Liver (tissue), 9 donors: Measurements from ENCODE around the gene COQ8B. TPM values are rescaled to one million over a fixed set of nuclear protein-coding genes. Genes with fewer than 3 reads are reported as not detected.

Experiments used
- DNase-seq: peaks from one replicate; pipeline ENCODE4 v3.0.0-alpha.2; 2017; ENCODE audit warnings: low spot score
- H3K27ac ChIP-seq, 2 donors: one replicate each; pipeline ENCODE4 v1.7.0; 2013; ENCODE audit warnings: inconsistent platforms in 2 of 2, low read length in 2 of 2, control low read depth in 1 of 2, low read depth in 1 of 2, mild to moderate bottlenecking in 1 of 2
- H3K27me3 ChIP-seq, 4 donors: one replicate each; pipeline versions ENCODE4 v1.6.1 to v1.7.0; 2013; ENCODE audit warnings: low read length in 3 of 4, inconsistent platforms in 1 of 4, mild to moderate bottlenecking in 1 of 4, moderate library complexity in 1 of 4; ENCODE audit not compliant: control insufficient read depth in 4 of 4, insufficient read depth in 4 of 4
- H3K36me3 ChIP-seq, 4 donors: one replicate each; pipeline versions ENCODE4 v1.6.1 to v1.7.0; 2013; ENCODE audit warnings: low read length in 3 of 4, mild to moderate bottlenecking in 3 of 4, low read depth in 1 of 4, moderate library complexity in 1 of 4; ENCODE audit not compliant: control insufficient read depth in 4 of 4, insufficient read depth in 3 of 4
- H3K4me1 ChIP-seq, 4 donors: one replicate each; pipeline versions ENCODE4 v1.6.1 to v1.7.0; 2013; ENCODE audit warnings: low read length in 3 of 4, mild to moderate bottlenecking in 3 of 4, moderate library complexity in 1 of 4; ENCODE audit not compliant: control insufficient read depth in 4 of 4, insufficient read depth in 4 of 4
- H3K4me3 ChIP-seq, 3 donors: one replicate each; pipeline versions ENCODE4 v1.6.1 to v1.7.0; 2013; ENCODE audit warnings: low read length in 3 of 3, control low read depth in 1 of 3, low read depth in 1 of 3, mild to moderate bottlenecking in 1 of 3
- H3K9ac ChIP-seq, 2 donors: one replicate each; pipeline ENCODE4 v1.7.0; 2013; ENCODE audit warnings: low read length in 2 of 2, mild to moderate bottlenecking in 2 of 2, moderate library complexity in 2 of 2, control low read depth in 1 of 2, low read depth in 1 of 2
- H3K9me3 ChIP-seq, 4 donors: one replicate each; pipeline versions ENCODE4 v1.6.1 to v1.7.0; 2013; ENCODE audit warnings: low read length in 3 of 4; ENCODE audit not compliant: control insufficient read depth in 4 of 4
- GABPA ChIP-seq, 2 donors: IDR thresholded peaks in 1 of 2; conservative IDR thresholded peaks in 1 of 2; 2 replicates each; pipeline ENCODE4 v1.6.1; 2016; ENCODE audit warnings: antibody characterized with exemption in 2 of 2, mild to moderate bottlenecking in 1 of 2, moderate library complexity in 1 of 2
- HNF4A ChIP-seq, 2 donors: conservative IDR thresholded peaks; 2 replicates each; pipeline ENCODE4 v1.6.1; 2016; ENCODE audit warnings: antibody characterized with exemption in 2 of 2, mild to moderate bottlenecking in 2 of 2
- RAD21 ChIP-seq, 2 donors: IDR thresholded peaks; 2 replicates each; pipeline ENCODE4 v1.6.1; 2016; ENCODE audit warnings: antibody characterized with exemption in 2 of 2, mild to moderate bottlenecking in 2 of 2
- RXRA ChIP-seq, 2 donors: IDR thresholded peaks; 2 replicates each; pipeline ENCODE4 v1.6.1; 2017 to 2018; ENCODE audit warnings: antibody characterized with exemption in 2 of 2, mild to moderate bottlenecking in 1 of 2
- YY1 ChIP-seq: IDR thresholded peaks from 2 replicates; pipeline ENCODE4 v1.6.1; 2016; ENCODE audit warnings: antibody characterized with exemption, mild to moderate bottlenecking
- WGBS: extraction: QIAGEN DNeasy Blood & Tissue Kit; methylation state at CpG from one replicate; pipeline ENCODE4 v1.1.7; 2013; 5-methylcytosine and 5-hydroxymethylcytosine counted together
- polyA plus RNA-seq, 2 donors: library from polyadenylated mRNA; stranded (reverse) in 1 of 2; unstranded in 1 of 2; fragments of 200-250 nt in 1 of 2; fragments of >200 nt in 1 of 2; fragmentation: Nextera tagmentation in 1 of 2; extraction: Ambion mirVana in 1 of 2; gene quantifications; one replicate each; pipeline versions ENCODE4 v1.2.1 to v1.2.3, GENCODE V29; 2013 to 2015
- total RNA-seq, 2 donors: library from RNA; depleted of rRNA; stranded (reverse); fragments of >200 nt; gene quantifications; one replicate each; pipeline ENCODE4 v1.2.3, GENCODE V29; 2014
- TF ChIP-seq, protein P1 (sequence below): IDR thresholded peaks from 2 replicates; pipeline ENCODE4 v1.6.1; 2016; ENCODE audit warnings: antibody characterized with exemption, mild to moderate bottlenecking
- TF ChIP-seq, protein P2 (sequence below): IDR thresholded peaks from 2 replicates; pipeline ENCODE4 v1.6.1; 2016; ENCODE audit warnings: antibody characterized with exemption
- TF ChIP-seq, protein P3 (sequence below): IDR thresholded peaks from 2 replicates; pipeline ENCODE4 v1.6.1; 2016; ENCODE audit warnings: antibody characterized with exemption
- TF ChIP-seq, protein P4 (sequence below): fragments of 150-350 bp; IDR thresholded peaks from 2 replicates; pipeline ENCODE4 v1.5.1; 2017; ENCODE audit warnings: improper control_type of control experiment, low read depth, low read length; ENCODE audit not compliant: missing input control
- TF ChIP-seq, protein P5 (sequence below): IDR thresholded peaks from 2 replicates; pipeline ENCODE4 v1.6.1; 2016; ENCODE audit warnings: antibody characterized with exemption
- donor health status: healthy.
- donor health status: healthy.
- donor health status: healthy.
- donor health status: healthy.
- donor health status: healthy.

Gene COQ8B
- total and polyA plus RNA-seq, 4 donors: 6.4 to 30.6 (median 19.9) TPM

DNA sequence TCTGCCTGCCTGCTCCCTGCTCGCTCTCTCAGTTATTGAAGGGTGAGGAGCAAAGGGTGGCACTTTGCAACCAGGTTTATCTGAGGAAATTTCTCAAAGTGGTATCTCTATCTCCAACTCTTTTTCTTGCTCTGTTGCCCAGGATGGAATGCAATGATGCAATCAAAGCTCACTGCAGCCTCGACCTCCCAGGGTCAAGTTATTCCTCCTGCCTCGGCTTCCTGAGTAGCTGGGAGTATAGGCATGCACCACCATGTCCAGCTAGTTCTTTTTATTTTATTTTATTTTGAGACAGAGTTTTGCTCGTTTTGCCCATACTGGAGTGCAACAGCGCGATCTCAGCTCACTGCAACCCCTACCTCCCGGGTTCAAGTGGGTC is 28.7 kb upstream of the COQ8B start (continued):
- TF ChIP-seq, protein P1, sequence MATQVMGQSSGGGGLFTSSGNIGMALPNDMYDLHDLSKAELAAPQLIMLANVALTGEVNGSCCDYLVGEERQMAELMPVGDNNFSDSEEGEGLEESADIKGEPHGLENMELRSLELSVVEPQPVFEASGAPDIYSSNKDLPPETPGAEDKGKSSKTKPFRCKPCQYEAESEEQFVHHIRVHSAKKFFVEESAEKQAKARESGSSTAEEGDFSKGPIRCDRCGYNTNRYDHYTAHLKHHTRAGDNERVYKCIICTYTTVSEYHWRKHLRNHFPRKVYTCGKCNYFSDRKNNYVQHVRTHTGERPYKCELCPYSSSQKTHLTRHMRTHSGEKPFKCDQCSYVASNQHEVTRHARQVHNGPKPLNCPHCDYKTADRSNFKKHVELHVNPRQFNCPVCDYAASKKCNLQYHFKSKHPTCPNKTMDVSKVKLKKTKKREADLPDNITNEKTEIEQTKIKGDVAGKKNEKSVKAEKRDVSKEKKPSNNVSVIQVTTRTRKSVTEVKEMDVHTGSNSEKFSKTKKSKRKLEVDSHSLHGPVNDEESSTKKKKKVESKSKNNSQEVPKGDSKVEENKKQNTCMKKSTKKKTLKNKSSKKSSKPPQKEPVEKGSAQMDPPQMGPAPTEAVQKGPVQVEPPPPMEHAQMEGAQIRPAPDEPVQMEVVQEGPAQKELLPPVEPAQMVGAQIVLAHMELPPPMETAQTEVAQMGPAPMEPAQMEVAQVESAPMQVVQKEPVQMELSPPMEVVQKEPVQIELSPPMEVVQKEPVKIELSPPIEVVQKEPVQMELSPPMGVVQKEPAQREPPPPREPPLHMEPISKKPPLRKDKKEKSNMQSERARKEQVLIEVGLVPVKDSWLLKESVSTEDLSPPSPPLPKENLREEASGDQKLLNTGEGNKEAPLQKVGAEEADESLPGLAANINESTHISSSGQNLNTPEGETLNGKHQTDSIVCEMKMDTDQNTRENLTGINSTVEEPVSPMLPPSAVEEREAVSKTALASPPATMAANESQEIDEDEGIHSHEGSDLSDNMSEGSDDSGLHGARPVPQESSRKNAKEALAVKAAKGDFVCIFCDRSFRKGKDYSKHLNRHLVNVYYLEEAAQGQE: no peak
- TF ChIP-seq YY1: no peak
- TF ChIP-seq, protein P2, sequence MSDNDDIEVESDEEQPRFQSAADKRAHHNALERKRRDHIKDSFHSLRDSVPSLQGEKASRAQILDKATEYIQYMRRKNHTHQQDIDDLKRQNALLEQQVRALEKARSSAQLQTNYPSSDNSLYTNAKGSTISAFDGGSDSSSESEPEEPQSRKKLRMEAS: no peak

DNA sequence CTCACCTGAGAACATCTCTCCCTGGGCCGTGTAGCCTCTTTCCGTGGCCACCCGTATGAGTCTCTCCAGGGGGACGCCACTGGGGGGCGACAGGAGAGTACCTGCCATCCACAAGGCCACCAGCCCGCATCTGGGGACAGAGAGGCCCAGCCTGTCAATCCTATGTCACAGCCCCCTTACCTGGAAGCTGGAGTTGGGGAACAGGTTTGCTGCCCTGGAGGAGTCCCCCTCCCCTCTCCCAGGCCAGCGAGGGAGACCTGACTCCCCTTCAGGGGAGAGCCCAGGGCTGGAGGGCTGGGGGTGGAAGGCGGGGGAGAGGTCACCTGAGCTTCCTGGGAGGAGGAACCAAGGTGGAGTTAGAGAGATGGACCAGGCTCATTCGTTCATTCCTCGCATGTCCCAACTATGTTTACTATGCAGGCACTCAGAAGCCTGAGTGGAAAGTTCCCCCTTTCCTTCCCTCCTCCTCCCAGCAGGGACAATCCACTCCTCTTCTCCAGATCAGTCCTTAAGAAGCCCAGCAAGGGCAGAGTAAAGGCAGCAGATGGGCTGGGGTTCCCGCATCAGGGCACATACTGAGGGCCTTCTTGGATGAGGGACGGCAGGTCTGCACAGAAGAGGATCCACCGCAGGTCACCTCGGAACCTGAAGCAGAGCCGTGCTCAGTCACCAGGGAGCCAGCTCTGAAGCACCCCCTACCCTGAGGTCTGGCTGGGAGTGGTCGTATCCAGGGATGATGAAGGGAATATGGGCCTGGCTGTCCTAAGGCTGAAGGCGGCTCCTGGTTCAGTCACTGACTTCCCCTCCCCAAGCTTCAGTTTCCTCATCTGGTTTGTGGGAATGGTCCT is 28.1 kb upstream of the COQ8B start:
- peaks cover 3 to 16% (median 10%) of the 10 kb centered on the region in 4 donors for H3K4me1 ChIP-seq
- peaks cover 0 to 8% (median 2%) of the 10 kb centered on the region in 4 donors for H3K36me3 ChIP-seq
- no peak overlapping the region for H3K27ac ChIP-seq
- TF ChIP-seq RAD21 (IDR thresholded peaks at IDR 0.05): peak in 1 of 2 donors; percentile 59
- TF ChIP-seq, protein P3, sequence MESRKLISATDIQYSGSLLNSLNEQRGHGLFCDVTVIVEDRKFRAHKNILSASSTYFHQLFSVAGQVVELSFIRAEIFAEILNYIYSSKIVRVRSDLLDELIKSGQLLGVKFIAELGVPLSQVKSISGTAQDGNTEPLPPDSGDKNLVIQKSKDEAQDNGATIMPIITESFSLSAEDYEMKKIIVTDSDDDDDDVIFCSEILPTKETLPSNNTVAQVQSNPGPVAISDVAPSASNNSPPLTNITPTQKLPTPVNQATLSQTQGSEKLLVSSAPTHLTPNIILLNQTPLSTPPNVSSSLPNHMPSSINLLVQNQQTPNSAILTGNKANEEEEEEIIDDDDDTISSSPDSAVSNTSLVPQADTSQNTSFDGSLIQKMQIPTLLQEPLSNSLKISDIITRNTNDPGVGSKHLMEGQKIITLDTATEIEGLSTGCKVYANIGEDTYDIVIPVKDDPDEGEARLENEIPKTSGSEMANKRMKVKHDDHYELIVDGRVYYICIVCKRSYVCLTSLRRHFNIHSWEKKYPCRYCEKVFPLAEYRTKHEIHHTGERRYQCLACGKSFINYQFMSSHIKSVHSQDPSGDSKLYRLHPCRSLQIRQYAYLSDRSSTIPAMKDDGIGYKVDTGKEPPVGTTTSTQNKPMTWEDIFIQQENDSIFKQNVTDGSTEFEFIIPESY: no peak
- TF ChIP-seq, protein P4, sequence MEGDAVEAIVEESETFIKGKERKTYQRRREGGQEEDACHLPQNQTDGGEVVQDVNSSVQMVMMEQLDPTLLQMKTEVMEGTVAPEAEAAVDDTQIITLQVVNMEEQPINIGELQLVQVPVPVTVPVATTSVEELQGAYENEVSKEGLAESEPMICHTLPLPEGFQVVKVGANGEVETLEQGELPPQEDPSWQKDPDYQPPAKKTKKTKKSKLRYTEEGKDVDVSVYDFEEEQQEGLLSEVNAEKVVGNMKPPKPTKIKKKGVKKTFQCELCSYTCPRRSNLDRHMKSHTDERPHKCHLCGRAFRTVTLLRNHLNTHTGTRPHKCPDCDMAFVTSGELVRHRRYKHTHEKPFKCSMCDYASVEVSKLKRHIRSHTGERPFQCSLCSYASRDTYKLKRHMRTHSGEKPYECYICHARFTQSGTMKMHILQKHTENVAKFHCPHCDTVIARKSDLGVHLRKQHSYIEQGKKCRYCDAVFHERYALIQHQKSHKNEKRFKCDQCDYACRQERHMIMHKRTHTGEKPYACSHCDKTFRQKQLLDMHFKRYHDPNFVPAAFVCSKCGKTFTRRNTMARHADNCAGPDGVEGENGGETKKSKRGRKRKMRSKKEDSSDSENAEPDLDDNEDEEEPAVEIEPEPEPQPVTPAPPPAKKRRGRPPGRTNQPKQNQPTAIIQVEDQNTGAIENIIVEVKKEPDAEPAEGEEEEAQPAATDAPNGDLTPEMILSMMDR: peak; percentile 5
- DNase-seq: no peak
- WGBS: 83% methylated on average over 17 of the region's 17 CpGs
- no peak overlapping the region for H3K9ac ChIP-seq
- H3K4me3 ChIP-seq: no peak overlapping the region
- no peaks in the 10 kb centered on the region for H3K27me3 ChIP-seq
- H3K9me3 ChIP-seq: no peaks in the 10 kb centered on the region

DNA sequence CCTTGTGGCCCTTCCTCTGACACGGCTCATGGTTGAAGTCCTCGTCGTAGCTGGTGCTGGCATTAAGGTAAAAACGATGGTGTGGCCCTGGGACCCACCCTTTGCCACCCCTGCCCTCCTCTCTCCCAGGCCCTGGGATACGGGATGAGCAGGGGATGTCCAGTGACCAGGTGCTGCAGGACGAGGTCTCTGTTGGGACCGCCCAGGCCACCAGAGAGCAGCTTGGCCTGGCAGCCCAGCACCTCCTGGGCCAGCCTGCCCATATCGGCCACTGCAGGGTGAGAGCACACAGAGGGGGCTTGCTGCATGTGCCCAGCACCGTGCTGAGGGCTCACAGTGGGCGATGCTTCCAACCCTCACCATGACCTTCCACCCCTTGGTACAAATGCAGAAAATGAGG is 27.2 kb upstream of the COQ8B start:
- Histone ChIP-seq H3K4me3 (no peak overlapping the region), H3K27ac (no peak overlapping the region), H3K9ac (no peak overlapping the region), H3K4me1 (peaks cover 0 to 8% (median 3%) of the 10 kb centered on the region in 4 donors), H3K27me3 (no peaks in the 10 kb centered on the region), H3K9me3 (no peaks in the 10 kb centered on the region), H3K36me3 (peaks cover 0 to 17% (median 9%) of the 10 kb centered on the region in 4 donors)
- DNase-seq: no peak
- WGBS: 95% methylated on average over 10 of the region's 10 CpGs
- TF ChIP-seq, protein P5, sequence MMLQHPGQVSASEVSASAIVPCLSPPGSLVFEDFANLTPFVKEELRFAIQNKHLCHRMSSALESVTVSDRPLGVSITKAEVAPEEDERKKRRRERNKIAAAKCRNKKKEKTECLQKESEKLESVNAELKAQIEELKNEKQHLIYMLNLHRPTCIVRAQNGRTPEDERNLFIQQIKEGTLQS: no peak
- TF ChIP-seq, protein P2: no peak
- no peak for TF ChIP-seq HNF4A (conservative IDR thresholded peaks at IDR 0.05)
- TF ChIP-seq RXRA (IDR thresholded peaks at IDR 0.05): no peak
- TF ChIP-seq YY1: no peak
- no peak for TF ChIP-seq GABPA (IDR thresholded peaks at IDR 0.05 in 1 of 2, conservative IDR thresholded peaks at IDR 0.05 in 1 of 2)
